CD4-positive, alpha-beta T cell treated with Interleukin-2 at 100 ng/mL for 4 hours (primary cell): ENCODE data around the gene RASAL3.

ENCODE experiments used
- DNase-seq: peaks from one replicate; pipeline ENCODE4 v3.0.0-alpha.2; 2020; ENCODE audit warnings: low spot score

The RASAL3 gene

GRCh38 chr19:15473821-15474220 lies 9.5 kb upstream of the RASAL3 start:
- peak; percentile 27 for DNase-seq

GRCh38 chr19:15471639-15472101 lies 7.3 kb upstream of the RASAL3 start:
- no peak for DNase-seq

- no peak for DNase-seq
Observed at GRCh38 chr19:15469513-15470297, 5.4 kb upstream of the RASAL3 start.

GRCh38 chr19:15468675-15469512 lies 4.5 kb upstream of the RASAL3 start:
- no peak for DNase-seq

- DNase-seq = no peak
Observed at GRCh38 chr19:15467734-15468214, 3.4 kb upstream of the RASAL3 start.

GRCh38 chr19:15466851-15467733 lies 2.7 kb upstream of the RASAL3 start:
- peak; percentile 88 for DNase-seq

GRCh38 chr19:15463861-15464371 lies 428 bp downstream of the RASAL3 start:
- DNase-seq = peak; percentile 84

GRCh38 chr19:15461694-15462093 lies 2.6 kb downstream of the RASAL3 start:
- DNase-seq = no peak

- DNase-seq = no peak
Observed at GRCh38 chr19:15457701-15458484, 6.5 kb downstream of the RASAL3 start.

GRCh38 chr19:15456871-15457700 lies 7.3 kb downstream of the RASAL3 start:
- DNase-seq = no peak

GRCh38 chr19:15456441-15456840 lies 7.9 kb downstream of the RASAL3 start:
- no peak for DNase-seq

- no peak for DNase-seq
Observed at GRCh38 chr19:15455996-15456395, 8.3 kb downstream of the RASAL3 start.

GRCh38 chr19:15453906-15454860 lies 10.2 kb downstream of the RASAL3 start:
- no peak for DNase-seq

- DNase-seq = no peak
Observed at GRCh38 chr19:15453091-15453578, 11.2 kb downstream of the RASAL3 start.

- DNase-seq = no peak
Observed at GRCh38 chr19:15452111-15453047, 12.0 kb downstream of the RASAL3 start.

- DNase-seq = no peak
Observed at GRCh38 chr19:15450528-15450890, 13.8 kb downstream of the RASAL3 start.
